GM23248 (cell line): ENCODE data around the gene KCND1.

Experiments
- EZH2 ChIP-seq: fragments of 200-600 bp; sonication (generic); IDR thresholded peaks from 2 replicates; pipeline ENCODE4 v1.6.1; 2018; ENCODE audit warnings: antibody characterized with exemption, mild to moderate bottlenecking; ENCODE audit not compliant: insufficient read depth, poor library complexity, severe bottlenecking
- EZH2phosphoT487 ChIP-seq: fragments of 200-600 bp; sonication (generic); IDR thresholded peaks from 2 replicates; pipeline ENCODE4 v1.6.1; 2018; ENCODE audit warnings: antibody characterized with exemption, moderate library complexity, mild to moderate bottlenecking, low read depth; ENCODE audit not compliant: insufficient read depth

DNA sequence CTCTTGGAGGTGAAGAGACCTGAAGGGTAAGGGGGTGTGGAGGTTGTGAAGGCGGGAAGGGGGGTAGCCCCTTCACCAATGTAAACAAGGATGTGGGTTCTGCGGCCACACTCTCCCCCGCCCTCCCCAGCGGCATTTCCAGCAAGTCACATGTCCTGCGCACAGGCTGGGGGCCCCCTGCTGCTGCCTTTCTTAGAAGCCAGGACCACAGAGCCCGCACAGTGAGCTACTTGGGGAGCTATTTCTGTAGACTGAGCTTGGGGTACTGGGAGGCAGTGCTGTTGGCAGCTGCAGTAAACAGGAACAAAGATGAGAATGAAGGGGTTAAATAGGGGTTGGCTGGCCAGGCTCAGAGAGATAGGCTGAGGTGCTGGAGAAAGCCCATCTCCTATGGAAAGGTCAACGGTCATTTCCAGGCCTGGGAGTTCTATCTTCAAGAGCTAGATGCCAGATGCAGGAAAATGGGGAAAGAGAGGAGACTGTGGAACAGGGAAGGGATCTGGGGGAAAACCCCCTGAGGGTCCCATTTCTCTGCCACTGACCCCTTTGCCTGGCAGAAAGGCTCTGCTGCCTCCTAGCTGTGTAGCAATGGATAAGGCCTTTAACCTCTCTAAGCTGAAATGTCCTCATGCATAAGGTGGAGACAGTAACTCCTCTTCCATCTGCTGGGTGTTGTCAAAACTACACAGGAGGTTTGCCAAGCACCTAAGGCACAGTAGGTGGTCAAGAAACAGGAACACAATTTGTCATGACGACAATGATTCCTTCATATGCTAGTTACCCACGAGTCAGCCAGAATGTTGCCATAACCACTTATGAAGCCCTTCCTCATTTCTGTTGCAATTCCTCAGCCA, 34.4 kb downstream of the KCND1 start:
- TF ChIP-seq EZH2phosphoT487 (no peak), EZH2 (no peak)
